ENCODE measurements around the gene PRSS57. TPM values are rescaled to one million over a fixed set of nuclear protein-coding genes. Genes with fewer than 3 reads are reported as not detected.

Gene PRSS57
- total and polyA plus RNA-seq, 2 of the 13 experiments (the other 11 are each of a cell fraction or from before 2014, with no cell fraction given), result 0.12 TPM; not detected in 1

- no peak for TF ChIP-seq AFF4 (CRISPR knock-in tag; IDR thresholded peaks at IDR 0.05)
- TF ChIP-seq ZNF644 (CRISPR knock-in tag; IDR thresholded peaks at IDR 0.05; ENCODE audit: low read depth), result no peak
- TF ChIP-seq PHF8 (CRISPR knock-in tag; IDR thresholded peaks at IDR 0.05), result peak; percentile 54; the same call in 1 of the 2 replicates
- peak; percentile 71; the same call in 1 of the 2 replicates for TF ChIP-seq CSRNP1 (CRISPR knock-in tag; IDR thresholded peaks at IDR 0.05)
- peak; percentile 79; the same call in 1 of the 2 replicates for TF ChIP-seq PCBP1 (IDR thresholded peaks at IDR 0.05; ENCODE audit: borderline replicate concordance, low read depth, low read length)
- peak; percentile 65 for TF ChIP-seq MED1 (CRISPR knock-in tag; IDR thresholded peaks at IDR 0.05)
- 0 out of 2 replicates have a peak, but pooled peaks have one; percentile 36 for TF ChIP-seq ZBTB44 (CRISPR knock-in tag; IDR thresholded peaks at IDR 0.05)
- 0 out of 2 replicates have a peak, but pooled peaks have one; percentile 35 for TF ChIP-seq ZNF430 (CRISPR knock-in tag; IDR thresholded peaks at IDR 0.05)
- TF ChIP-seq ZMYM4 (CRISPR knock-in tag; IDR thresholded peaks at IDR 0.05), result peak; percentile 67; the same call in 1 of the 2 replicates
- peak; percentile 98 for TF ChIP-seq ZNF687 (CRISPR knock-in tag; IDR thresholded peaks at IDR 0.05)
- TF ChIP-seq MBD4 (IDR thresholded peaks at IDR 0.05; ENCODE audit: borderline replicate concordance, low read length), result no peak
- TF ChIP-seq ZNF512 (CRISPR knock-in tag; IDR thresholded peaks at IDR 0.05), result peak; percentile 28; the same call in 1 of the 2 replicates
- TF ChIP-seq ZEB1 (IDR thresholded peaks at IDR 0.05; ENCODE audit: insufficient replicate concordance, low read depth), result no peak
- TF ChIP-seq TEAD3 (CRISPR knock-in tag; optimal IDR thresholded peaks at IDR 0.05; ENCODE audit: borderline replicate concordance), result peak; percentile 77
Measured at GRCh38 chr19:664913-665443, 30.3 kb downstream of the PRSS57 start (continued).

Data from HepG2 (cell line).